HepG2 (cell line): ENCODE results near the gene C1QTNF12. TPM values are rescaled to one million over a fixed set of nuclear protein-coding genes. Genes with fewer than 3 reads are reported as not detected.
A peak's percentile ranks its signal among the peaks of the same experiment; 100 is the strongest.

Experiments
- ATAC-seq: fragments of 200-7000 bp; cut with Tn5 transposase; 3 replicates; pipeline ENCODE4 v1.9.1; 2020; ENCODE audit warnings: mild to moderate bottlenecking, moderate library complexity
- BruUV-seq: library from RNA; stranded (reverse); fragments of 400-500 nt; replicated peaks from 2 replicates; lab custom pipeline; 2021; lab: Mats Ljungman, UMichigan
- CTCF ChIA-PET: fragments of 300-600 bp; formaldehyde crosslinking; extraction: SDS; loops from one replicate; lab custom pipeline; 2021; ENCODE audit warnings: low total read pairs, inconsistent platforms, low intra/inter-chr PET ratio; lab: Yijun Ruan, JAX
- POLR2A ChIA-PET: fragments of 350-600 bp; sonication (Branson Sonifier 250); formaldehyde crosslinking; loops from one replicate; lab custom pipeline; 2020; ENCODE audit warnings: antibody characterized with exemption, inconsistent platforms; lab: Yijun Ruan, JAX
- DNase-seq: peaks from one replicate; pipeline ENCODE4 v3.0.0-alpha.2; 2015; ENCODE audit warnings: low spot score
- FAIRE-seq: peaks from 3 replicates; lab custom pipeline; 2011; peaks lifted over from hg19 to GRCh38; lab: Jason Lieb, UNC
- H2AFZ ChIP-seq: one replicate; pipeline ENCODE4 v1.6.1; 2011; ENCODE audit warnings: low read length, inconsistent platforms
- H3K27ac ChIP-seq: fragments of 300-600 bp; 3 replicates; pipeline ENCODE4 v1.8.0; 2011; ENCODE audit warnings: mixed run types, mild to moderate bottlenecking, mixed read lengths, low read length, inconsistent platforms; ENCODE audit not compliant: insufficient read depth; ENCODE audit errors: extremely low read length
- H3K27me3 ChIP-seq, 2 experiments: fragments of 200-600 bp in 1 of 2; 2 replicates in 1 of 2; 3 replicates in 1 of 2; pipeline versions ENCODE4 v1.6.0 to v1.8.0; 2011; ENCODE audit warnings: low read length in 2 of 2, mild to moderate bottlenecking in 2 of 2, moderate library complexity in 2 of 2, inconsistent platforms in 1 of 2; ENCODE audit not compliant: insufficient read depth in 2 of 2, control insufficient read depth in 1 of 2
- H3K36me3 ChIP-seq, 2 experiments: fragments of 200-600 bp in 1 of 2; replicated peaks in 1 of 2; 2 replicates in 1 of 2; 3 replicates in 1 of 2; pipeline versions ENCODE4 v1.5.1 to v1.8.0; 2011; ENCODE audit warnings: low read length in 2 of 2, inconsistent platforms in 1 of 2; ENCODE audit not compliant: insufficient read depth in 2 of 2, control insufficient read depth in 1 of 2
- H3K4me1 ChIP-seq: 2 replicates; pipeline ENCODE4 v1.5.1; 2012; ENCODE audit warnings: low read length, inconsistent platforms; ENCODE audit not compliant: insufficient read depth
- H3K4me2 ChIP-seq: 2 replicates; pipeline ENCODE4 v1.6.0; 2011; ENCODE audit warnings: low read depth, low read length, inconsistent platforms
- H3K4me3 ChIP-seq, 3 experiments: fragments of 200-600 bp in 1 of 3; sonication (generic), shearing (Covaris generic) in 1 of 3; replicated peaks in 1 of 3; 2 replicates each; pipeline ENCODE4 v1.5.1; 2011 to 2016; ENCODE audit warnings: low read length in 3 of 3, inconsistent platforms in 2 of 3, low read depth in 2 of 3, mild to moderate bottlenecking in 2 of 3, control low read depth in 1 of 3, mixed read lengths in 1 of 3; ENCODE audit not compliant: insufficient read depth in 1 of 3
- H3K79me2 ChIP-seq: one replicate; pipeline ENCODE4 v1.6.1; 2011; ENCODE audit warnings: low read length, inconsistent platforms; ENCODE audit not compliant: insufficient read depth
- H3K9ac ChIP-seq: 2 replicates; pipeline ENCODE4 v1.6.0; 2011; ENCODE audit warnings: mild to moderate bottlenecking, low read depth, low read length, inconsistent platforms; ENCODE audit not compliant: insufficient read depth
- H3K9me3 ChIP-seq: 2 replicates; pipeline ENCODE4 v1.5.1; 2012; ENCODE audit warnings: mild to moderate bottlenecking, low read length
- H4K20me1 ChIP-seq: 2 replicates; pipeline ENCODE4 v1.6.0; 2011; ENCODE audit warnings: inconsistent platforms, mild to moderate bottlenecking, low read length, moderate library complexity; ENCODE audit not compliant: insufficient read depth
- CTCF ChIP-seq: sonication (generic); formaldehyde crosslinking; IDR thresholded peaks from 2 replicates; pipeline ENCODE4 v1.5.0; 2020; ENCODE audit warnings: mild to moderate bottlenecking, missing genetic modification reagents, moderate library complexity
- GABPB1 ChIP-seq: IDR thresholded peaks from 2 replicates; pipeline ENCODE4 v1.6.1; 2016; ENCODE audit warnings: mild to moderate bottlenecking, missing genetic modification reagents, moderate library complexity, missing compliant biosample characterization
- KDM2A ChIP-seq: sonication (generic); formaldehyde crosslinking; IDR thresholded peaks from 2 replicates; pipeline ENCODE4 v1.4.0; 2020; ENCODE audit warnings: low read depth, missing genetic modification reagents, borderline replicate concordance
- NONO ChIP-seq, 2 experiments: fragments of 450-650 bp in 1 of 2; sonication (generic) in 1 of 2; formaldehyde crosslinking in 1 of 2; IDR thresholded peaks in 1 of 2; conservative IDR thresholded peaks in 1 of 2; 2 replicates each; pipeline versions ENCODE4 v1.6.1 to v1.8.0; 2017 to 2022; ENCODE audit warnings: mild to moderate bottlenecking in 1 of 2, missing genetic modification reagents in 1 of 2, moderate library complexity in 1 of 2
- PATZ1 ChIP-seq: sonication (generic); formaldehyde crosslinking; IDR thresholded peaks from 2 replicates; pipeline ENCODE4 v1.4.0; 2020; ENCODE audit warnings: missing genetic modification reagents
- RAD21 ChIP-seq: fragments of 450-650 bp; formaldehyde crosslinking; IDR thresholded peaks from 2 replicates; pipeline ENCODE4 v1.5.0; 2020; ENCODE audit warnings: mild to moderate bottlenecking
- SMC3 ChIP-seq: IDR thresholded peaks from 2 replicates; pipeline ENCODE4 v1.6.1; 2011; ENCODE audit warnings: low read length, improper control_type of control experiment
- STAG1 ChIP-seq: sonication (generic); formaldehyde crosslinking; IDR thresholded peaks from 2 replicates; pipeline ENCODE4 v1.4.0; 2020; ENCODE audit warnings: missing genetic modification reagents
- XRCC5 ChIP-seq: fragments of 200-400 bp; formaldehyde crosslinking; optimal IDR thresholded peaks from 2 replicates; pipeline ENCODE3; 2017; ENCODE audit warnings: mild to moderate bottlenecking, low read length
- ZKSCAN8 ChIP-seq: IDR thresholded peaks from 2 replicates; pipeline ENCODE4 v1.6.1; 2016; ENCODE audit warnings: borderline replicate concordance, missing genetic modification reagents, missing compliant biosample characterization
- ZMYM4 ChIP-seq: sonication (generic); formaldehyde crosslinking; IDR thresholded peaks from 2 replicates; pipeline ENCODE4 v1.8.1; 2023; ENCODE audit warnings: mild to moderate bottlenecking, missing genetic modification reagents
- ZNF687 ChIP-seq: sonication (generic); formaldehyde crosslinking; IDR thresholded peaks from 2 replicates; pipeline ENCODE4 v1.5.1; 2020; ENCODE audit warnings: mild to moderate bottlenecking, missing genetic modification reagents, moderate library complexity
- ZNF75D ChIP-seq: sonication (generic); formaldehyde crosslinking; IDR thresholded peaks from 2 replicates; pipeline ENCODE4 v1.8.1; 2023; ENCODE audit warnings: missing genetic modification reagents, mild to moderate bottlenecking, borderline replicate concordance
- ZNF883 ChIP-seq: sonication (generic); formaldehyde crosslinking; IDR thresholded peaks from 2 replicates; pipeline ENCODE4 v1.5.1; 2020; ENCODE audit warnings: mild to moderate bottlenecking, missing genetic modification reagents; ENCODE audit errors: not compliant biosample characterization
- ZSCAN21 ChIP-seq: sonication (generic); formaldehyde crosslinking; IDR thresholded peaks from 2 replicates; pipeline ENCODE4 v1.8.0; 2022; ENCODE audit warnings: mild to moderate bottlenecking, missing genetic modification reagents, moderate library complexity, borderline replicate concordance
- WGBS: methylation state at CpG from one replicate; pipeline ENCODE4 v1.1.6; 2017; ENCODE audit warnings: low lambda C conversion rate; 5-methylcytosine and 5-hydroxymethylcytosine counted together
- in situ Hi-C: cut with HindIII; loops from 2 replicates; pipeline ENCODE4 v1.10.0; 2017; ENCODE audit warnings: low pct_unique_long_range_greater_than_20kb; ENCODE audit not compliant: extremely low pct_ligation_motif_present
- intact Hi-C: fragments of 100-400 bp; cut with micrococcal nuclease; formaldehyde crosslinking; loops from one replicate; pipeline ENCODE4 v1.10.0; 2022; ENCODE audit not compliant: unreplicated experiment
- polyA plus RNA-seq, 8 experiments: library from polyadenylated mRNA; depleted of rRNA in 3 of 8; stranded (reverse) in 7 of 8; unstranded in 1 of 8; fragments of >200 nt; fragmentation: Illumina TruSeq in 4 of 8; extraction: Trizol in 4 of 8; gene quantifications; 2 replicates each; pipeline versions ENCODE4 v1.2.1 to v1.2.3, GENCODE V29; 2011 to 2016; ENCODE audit warnings: low read depth in 4 of 8, missing spikeins in 1 of 8, mixed read lengths in 1 of 8; ENCODE audit not compliant: insufficient read depth in 1 of 8
- total RNA-seq, 5 experiments: library from RNA; depleted of rRNA; stranded (reverse); fragments of >200 nt; fragmentation: Illumina TruSeq; extraction: Trizol; gene quantifications; 2 replicates each; pipeline ENCODE4 v1.2.3, GENCODE V29; 2016; ENCODE audit warnings: low read depth in 1 of 5

The C1QTNF12 gene
- total and polyA plus RNA-seq, 2 of the 13 experiments (the other 11 are each of a cell fraction or from before 2014, with no cell fraction given) = 0.18 to 0.64 TPM

GRCh38 chr1:1290238-1290731, 43.8 kb upstream of the C1QTNF12 start:
- WGBS = 44% methylated on average over 11 of the region's 15 CpGs
- ChIA-PET POLR2A (interaction anchor here (1.0 to 2.0 kb wide), 3 partner anchors 9 to 168 kb away, joined by 5 to 6 read pairs (median 6); partner anchors contain the start of gene UBE2J2), CTCF (no interaction called here)
- Histone ChIP-seq H3K36me3 (no peaks in the 10 kb centered on the region; a peak in 1 of 5 replicates), H3K27me3 (peaks cover 0 to 2% of the 10 kb centered on the region in 2 experiments; a peak in 1 of 5 replicates), H3K4me1 (peaks cover 26% of the 10 kb centered on the region), H3K4me3 (no peak overlapping the region), H3K4me2 (no peak overlapping the region), H3K79me2 (no peaks in the 10 kb centered on the region), H2AFZ (no peak overlapping the region), H3K9ac (no peak overlapping the region), H4K20me1 (no peaks in the 10 kb centered on the region), H3K9me3 (no peaks in the 10 kb centered on the region), H3K27ac (no peak overlapping the region)
- in situ Hi-C loops (no loop called here), intact Hi-C loops (loop anchor here (5.0 kb wide), 1 partner anchor 168 kb away; no protein-coding TSS in a partner anchor)
- FAIRE-seq = peak; percentile 21
- BruUV-seq = no TSS peak
- peak; percentile 58 for ATAC-seq
- peak; percentile 52 for DNase-seq
- TF ChIP-seq RAD21 (CRISPR knock-in tag) (peak; percentile 75), STAG1 (peak; percentile 75), ZNF883 (CRISPR knock-in tag) (no peak), ZMYM4 (CRISPR knock-in tag) (no peak), ZSCAN21 (CRISPR knock-in tag) (0 out of 2 replicates have a peak, but pooled peaks have one; percentile 20), CTCF (CRISPR knock-in tag) (peak; percentile 83), XRCC5 (peak; percentile 21), ZNF75D (CRISPR knock-in tag) (no peak), ZKSCAN8 (CRISPR knock-in tag) (no peak), KDM2A (CRISPR knock-in tag) (peak; percentile 34; the same call in 1 of the 2 replicates), ZNF687 (CRISPR knock-in tag) (peak; percentile 43), GABPB1 (0 out of 2 replicates have a peak, but pooled peaks have one; percentile 18), PATZ1 (CRISPR knock-in tag) (peak; percentile 37), SMC3 (peak; percentile 32; the same call in 1 of the 2 replicates), NONO (IDR thresholded peaks at IDR 0.05) (no peak), NONO (CRISPR knock-in tag; conservative IDR thresholded peaks at IDR 0.05) (peak; percentile 31; the same call in 1 of the 2 replicates)
